ENCODE data around the gene ABCC4.

Gene ABCC4

GRCh38 chr13:95185311-95185710, 115.9 kb downstream of the ABCC4 start:
- no peak for DNase-seq (ENCODE audit: low read depth)
- no peak overlapping the region for H3K4me3 ChIP-seq (ENCODE audit: low read length)
- no peak for TF ChIP-seq CTCF (conservative IDR thresholded peaks at IDR 0.05; ENCODE audit: low read length)

GRCh38 chr13:95184317-95184716, 116.9 kb downstream of the ABCC4 start:
- no peak for TF ChIP-seq CTCF (conservative IDR thresholded peaks at IDR 0.05; ENCODE audit: low read length)
- H3K4me3 ChIP-seq (ENCODE audit: low read length): no peak overlapping the region
- no peak for DNase-seq (ENCODE audit: low read depth)

GRCh38 chr13:95182570-95183265, 118.5 kb downstream of the ABCC4 start:
- no peak for DNase-seq (ENCODE audit: low read depth)
- TF ChIP-seq CTCF (conservative IDR thresholded peaks at IDR 0.05; ENCODE audit: low read length): no peak
- H3K4me3 ChIP-seq (ENCODE audit: low read length): no peak overlapping the region

GRCh38 chr13:95181586-95181985, 119.7 kb downstream of the ABCC4 start:
- H3K4me3 ChIP-seq (ENCODE audit: low read length): no peak overlapping the region
- no peak for TF ChIP-seq CTCF (conservative IDR thresholded peaks at IDR 0.05; ENCODE audit: low read length)
- DNase-seq (ENCODE audit: low read depth): no peak

GRCh38 chr13:95180513-95181245, 120.6 kb downstream of the ABCC4 start:
- no peak overlapping the region for H3K4me3 ChIP-seq (ENCODE audit: low read length)
- DNase-seq (ENCODE audit: low read depth): peak; percentile 9
- TF ChIP-seq CTCF (conservative IDR thresholded peaks at IDR 0.05; ENCODE audit: low read length): no peak

GRCh38 chr13:95176611-95177259, 124.5 kb downstream of the ABCC4 start:
- H3K4me3 ChIP-seq (ENCODE audit: low read length): no peak overlapping the region
- DNase-seq (ENCODE audit: low read depth): peak; percentile 87
- no peak for TF ChIP-seq CTCF (conservative IDR thresholded peaks at IDR 0.05; ENCODE audit: low read length)
